HepG2 (cell line): Measurements from ENCODE around the gene PPME1. TPM values are rescaled to one million over a fixed set of nuclear protein-coding genes. Genes with fewer than 3 reads are reported as not detected.

ENCODE experiments used
- AHDC1 ChIP-seq: sonication (generic); formaldehyde crosslinking; IDR thresholded peaks from 2 replicates; pipeline ENCODE4 v1.5.1; 2020; ENCODE audit warnings: mild to moderate bottlenecking, missing genetic modification reagents, borderline replicate concordance
- CEBPG ChIP-seq: IDR thresholded peaks from 2 replicates; pipeline ENCODE4 v1.6.1; 2016
- CENPT ChIP-seq: sonication (generic); formaldehyde crosslinking; IDR thresholded peaks from 2 replicates; pipeline ENCODE4 v1.8.0; 2022; ENCODE audit warnings: low read depth, mild to moderate bottlenecking, moderate library complexity, missing genetic modification reagents
- HOXA9 ChIP-seq: sonication (generic); formaldehyde crosslinking; IDR thresholded peaks from 2 replicates; pipeline ENCODE4 v1.8.1; 2022; ENCODE audit warnings: missing genetic modification reagents, mild to moderate bottlenecking, moderate library complexity, borderline replicate concordance
- NFKB2 ChIP-seq: sonication (generic); formaldehyde crosslinking; IDR thresholded peaks from 2 replicates; pipeline ENCODE4 v1.4.0; 2020; ENCODE audit warnings: missing genetic modification reagents, borderline replicate concordance
- SMC3 ChIP-seq: IDR thresholded peaks from 2 replicates; pipeline ENCODE4 v1.6.1; 2011; ENCODE audit warnings: low read length, improper control_type of control experiment
- STAT6 ChIP-seq: sonication (generic); formaldehyde crosslinking; IDR thresholded peaks from 2 replicates; pipeline ENCODE4 v1.4.0; 2020; ENCODE audit warnings: missing genetic modification reagents, mild to moderate bottlenecking, borderline replicate concordance
- ZBTB43 ChIP-seq: sonication (generic); formaldehyde crosslinking; conservative IDR thresholded peaks from 2 replicates; pipeline ENCODE4 v1.4.0; 2020; ENCODE audit warnings: missing genetic modification reagents
- ZGPAT ChIP-seq: IDR thresholded peaks from 2 replicates; pipeline ENCODE4 v1.6.1; 2016; ENCODE audit warnings: mild to moderate bottlenecking
- ZMYM3 ChIP-seq: sonication (generic); formaldehyde crosslinking; IDR thresholded peaks from 2 replicates; pipeline ENCODE4 v1.5.1; 2020; ENCODE audit warnings: mild to moderate bottlenecking, missing genetic modification reagents
- ZNF224 ChIP-seq: sonication (generic); formaldehyde crosslinking; IDR thresholded peaks from 2 replicates; pipeline ENCODE4 v1.5.0; 2020; ENCODE audit warnings: mild to moderate bottlenecking, missing genetic modification reagents
- ZNF564 ChIP-seq: sonication (generic); formaldehyde crosslinking; IDR thresholded peaks from 2 replicates; pipeline ENCODE4 v1.8.1; 2023; ENCODE audit warnings: mild to moderate bottlenecking, missing genetic modification reagents
- polyA plus RNA-seq, 8 experiments: library from polyadenylated mRNA; depleted of rRNA in 3 of 8; stranded (reverse) in 7 of 8; unstranded in 1 of 8; fragments of >200 nt; fragmentation: Illumina TruSeq in 4 of 8; extraction: Trizol in 4 of 8; gene quantifications; 2 replicates each; pipeline versions ENCODE4 v1.2.1 to v1.2.3, GENCODE V29; 2011 to 2016; ENCODE audit warnings: low read depth in 4 of 8, missing spikeins in 1 of 8, mixed read lengths in 1 of 8; ENCODE audit not compliant: insufficient read depth in 1 of 8
- total RNA-seq, 5 experiments: library from RNA; depleted of rRNA; stranded (reverse); fragments of >200 nt; fragmentation: Illumina TruSeq; extraction: Trizol; gene quantifications; 2 replicates each; pipeline ENCODE4 v1.2.3, GENCODE V29; 2016; ENCODE audit warnings: low read depth in 1 of 5

PPME1 gene
- total and polyA plus RNA-seq, 2 of the 13 experiments (the other 11 are each of a cell fraction or from before 2014, with no cell fraction given), result 31.3 to 56.0 TPM

GRCh38 chr11:74170694-74171629 is at the start of gene PPME1, which contains the start of gene C2CD3 (continued):
- TF ChIP-seq AHDC1 (CRISPR knock-in tag), result peak; percentile 72
- peak; percentile 70 for TF ChIP-seq CEBPG (CRISPR knock-in tag)
- peak; percentile 14; the same call in 1 of the 2 replicates for TF ChIP-seq SMC3
- TF ChIP-seq HOXA9 (CRISPR knock-in tag), result no peak
- TF ChIP-seq NFKB2 (CRISPR knock-in tag), result peak; percentile 94; the same call in 1 of the 2 replicates
- peak; percentile 72 for TF ChIP-seq ZGPAT (CRISPR knock-in tag)
- TF ChIP-seq STAT6 (CRISPR knock-in tag), result no peak; the same call in 1 of the 2 replicates
- TF ChIP-seq ZNF564 (CRISPR knock-in tag), result 0 out of 2 replicates have a peak, but pooled peaks have one; percentile 33
- TF ChIP-seq ZMYM3 (CRISPR knock-in tag), result no peak
- TF ChIP-seq ZNF224, result peak; percentile 50; the same call in 1 of the 2 replicates
- TF ChIP-seq ZBTB43 (CRISPR knock-in tag), result 0 out of 2 replicates have a peak, but pooled peaks have one; percentile 53
- no peak for TF ChIP-seq CENPT (CRISPR knock-in tag)
